Smooth muscle cell (in vitro differentiated cells): ENCODE results near the gene IMPDH2. TPM values are rescaled to one million over a fixed set of nuclear protein-coding genes. Genes with fewer than 3 reads are reported as not detected.
A peak's percentile ranks its signal among the peaks of the same experiment; 100 is the strongest.
"Not testable (repeated sequence)": the region's sequence is repeated elsewhere in the genome, so short reads cannot be mapped to it uniquely, and the experiment has no call there.

Source experiments
- DNase-seq: peaks from one replicate; lab custom pipeline; 2025; ENCODE audit not compliant: unreplicated experiment; lab: John Stamatoyannopoulos, UW
- H2AFZ ChIP-seq: fragments of 200-600 bp; sonication (generic); 2 replicates; pipeline ENCODE4 v1.6.0; 2016; ENCODE audit warnings: antibody characterized with exemption, low read depth, mild to moderate bottlenecking
- H3F3A ChIP-seq: fragments of 200-600 bp; sonication (generic); 2 replicates; pipeline ENCODE4 v1.6.0; 2017; ENCODE audit warnings: antibody characterized with exemption, low read depth
- H3K27ac ChIP-seq: fragments of 200-600 bp; sonication (generic); 2 replicates; pipeline ENCODE4 v1.5.1; 2016; ENCODE audit warnings: low read depth, mild to moderate bottlenecking
- H3K27me3 ChIP-seq: fragments of 200-600 bp; sonication (generic); 2 replicates; pipeline ENCODE4 v1.6.1; 2016; ENCODE audit warnings: low read depth, mild to moderate bottlenecking
- H3K36me3 ChIP-seq: fragments of 200-600 bp; sonication (generic); 2 replicates; pipeline ENCODE4 v1.5.1; 2016; ENCODE audit warnings: low read depth
- H3K4me1 ChIP-seq: fragments of 200-600 bp; sonication (generic); 2 replicates; pipeline ENCODE4 v1.5.1; 2016; ENCODE audit warnings: low read depth
- H3K4me2 ChIP-seq: fragments of 200-600 bp; sonication (generic); 2 replicates; pipeline ENCODE4 v1.6.0; 2016; ENCODE audit warnings: mild to moderate bottlenecking
- H3K4me3 ChIP-seq: fragments of 200-600 bp; sonication (generic); 2 replicates; pipeline ENCODE4 v1.5.1; 2016; ENCODE audit warnings: mild to moderate bottlenecking
- H3K79me2 ChIP-seq: fragments of 200-600 bp; sonication (generic); 2 replicates; pipeline ENCODE4 v1.6.0; 2016; ENCODE audit warnings: low read depth, mild to moderate bottlenecking
- H3K9ac ChIP-seq: fragments of 200-600 bp; sonication (generic); 2 replicates; pipeline ENCODE4 v1.6.0; 2016; ENCODE audit warnings: low read depth
- H3K9me3 ChIP-seq: fragments of 200-600 bp; sonication (generic); replicated peaks from 2 replicates; pipeline ENCODE4 v1.5.1; 2016; ENCODE audit warnings: low read depth
- H4K20me1 ChIP-seq: fragments of 200-600 bp; sonication (generic); 2 replicates; pipeline ENCODE4 v1.6.0; 2016; ENCODE audit warnings: low read depth
- CTCF ChIP-seq: fragments of 200-600 bp; sonication (generic); IDR thresholded peaks from 2 replicates; pipeline ENCODE4 v1.5.1; 2017; ENCODE audit warnings: borderline replicate concordance, mild to moderate bottlenecking, antibody characterized with exemption; ENCODE audit not compliant: insufficient read depth, poor library complexity, severe bottlenecking
- WGBS: methylation state at CpG from one replicate; pipeline ENCODE4 v1.1.7; 2016; ENCODE audit warnings: low lambda C conversion rate; 5-methylcytosine and 5-hydroxymethylcytosine counted together
- polyA plus RNA-seq: library from polyadenylated mRNA; unstranded; fragments of >200 nt; fragmentation: Nextera tagmentation; extraction: Ambion mirVana; gene quantifications from 2 replicates; pipeline ENCODE4 v1.2.1, GENCODE V29; 2016
- total RNA-seq: library from RNA; depleted of rRNA; stranded (reverse); fragments of >200 nt; gene quantifications from 2 replicates; pipeline ENCODE4 v1.2.3, GENCODE V29; 2014

The IMPDH2 gene
- total and polyA plus RNA-seq, 2 experiments from 2014 or later = 105 to 121 TPM

- Histone ChIP-seq H3K36me3 (no peaks in the 10 kb centered on the region), H3K9ac (no peak overlapping the region), H4K20me1 (peaks cover 72% of the 10 kb centered on the region), H3F3A (peaks cover 13% of the 10 kb centered on the region), H2AFZ (no peak overlapping the region), H3K4me1 (peaks cover 10% of the 10 kb centered on the region), H3K27me3 (no peaks in the 10 kb centered on the region), H3K9me3 (no peaks in the 10 kb centered on the region), H3K4me3 (no peak overlapping the region), H3K79me2 (peaks cover 51% of the 10 kb centered on the region), H3K4me2 (no peak overlapping the region), H3K27ac (no peak overlapping the region)
- DNase-seq = no peak
- TF ChIP-seq CTCF = no peak
- WGBS = 97% methylated on average over 18 of the region's 19 CpGs
These were observed 16.0 kb downstream of the IMPDH2 start for GRCh38 chr3:49013113-49013737.

- no peaks in the 10 kb centered on the region for H3K9me3 ChIP-seq
- no peak overlapping the region for H3K4me3 ChIP-seq
- no peak overlapping the region for H3K9ac ChIP-seq
- H2AFZ ChIP-seq = no peak overlapping the region
- no peak for DNase-seq
- H4K20me1 ChIP-seq = peaks cover 76% of the 10 kb centered on the region
- no peaks in the 10 kb centered on the region for H3K36me3 ChIP-seq
- H3F3A ChIP-seq = peaks cover 14% of the 10 kb centered on the region
- WGBS = 93% methylated on average over 17 of the region's 17 CpGs
- peaks cover 12% of the 10 kb centered on the region for H3K4me1 ChIP-seq
- H3K27me3 ChIP-seq = no peaks in the 10 kb centered on the region
- H3K27ac ChIP-seq = no peak overlapping the region
- no peak overlapping the region for H3K4me2 ChIP-seq
- TF ChIP-seq CTCF = no peak
- peaks cover 58% of the 10 kb centered on the region for H3K79me2 ChIP-seq
These were observed 16.7 kb downstream of the IMPDH2 start for GRCh38 chr3:49012441-49013017.

- no peak for DNase-seq
- WGBS = 90% methylated on average over 3 of the region's 3 CpGs
- no peaks in the 10 kb centered on the region for H3K36me3 ChIP-seq
- no peaks in the 10 kb centered on the region for H3K27me3 ChIP-seq
- no peak overlapping the region for H3K27ac ChIP-seq
- H3F3A ChIP-seq = peaks cover 4% of the 10 kb centered on the region
- H3K4me1 ChIP-seq = peaks cover 12% of the 10 kb centered on the region
- H3K4me2 ChIP-seq = no peak overlapping the region
- peaks cover 65% of the 10 kb centered on the region for H4K20me1 ChIP-seq
- H3K9ac ChIP-seq = no peak overlapping the region
- no peak overlapping the region for H3K4me3 ChIP-seq
- no peak overlapping the region for H2AFZ ChIP-seq
- no peaks in the 10 kb centered on the region for H3K9me3 ChIP-seq
- TF ChIP-seq CTCF = no peak
- H3K79me2 ChIP-seq = peaks cover 59% of the 10 kb centered on the region
These were observed 19.8 kb downstream of the IMPDH2 start for GRCh38 chr3:49009396-49009795.

- not testable (repeated sequence) for H3K36me3 ChIP-seq, DNase-seq, H3K9ac ChIP-seq, H3K27me3 ChIP-seq, H3F3A ChIP-seq, H2AFZ ChIP-seq, H3K9me3 ChIP-seq
- Histone ChIP-seq H3K27ac (peak overlapping the region; percentile 20), H3K4me2 (peak overlapping the region; percentile 91), H3K79me2 (peaks cover 59% of the 10 kb centered on the region), H4K20me1 (peaks cover 57% of the 10 kb centered on the region), H3K4me3 (peak overlapping the region; percentile 66), H3K4me1 (peaks cover 12% of the 10 kb centered on the region)
- 89% methylated on average over 5 of the region's 5 CpGs for WGBS
These were observed 20.6 kb downstream of the IMPDH2 start for GRCh38 chr3:49008627-49009026.
